Stimulated activated CD4-positive, alpha-beta T cell treated with anti-CD3 and anti-CD28 coated beads, Interleukin-15, amount 100 ng/mL, for 24 hours (primary cell): ENCODE data around the gene ESPNL.

ENCODE experiments used
- DNase-seq: peaks from one replicate; pipeline ENCODE4 v3.0.0-alpha.2; 2020

The ESPNL gene

DNA sequence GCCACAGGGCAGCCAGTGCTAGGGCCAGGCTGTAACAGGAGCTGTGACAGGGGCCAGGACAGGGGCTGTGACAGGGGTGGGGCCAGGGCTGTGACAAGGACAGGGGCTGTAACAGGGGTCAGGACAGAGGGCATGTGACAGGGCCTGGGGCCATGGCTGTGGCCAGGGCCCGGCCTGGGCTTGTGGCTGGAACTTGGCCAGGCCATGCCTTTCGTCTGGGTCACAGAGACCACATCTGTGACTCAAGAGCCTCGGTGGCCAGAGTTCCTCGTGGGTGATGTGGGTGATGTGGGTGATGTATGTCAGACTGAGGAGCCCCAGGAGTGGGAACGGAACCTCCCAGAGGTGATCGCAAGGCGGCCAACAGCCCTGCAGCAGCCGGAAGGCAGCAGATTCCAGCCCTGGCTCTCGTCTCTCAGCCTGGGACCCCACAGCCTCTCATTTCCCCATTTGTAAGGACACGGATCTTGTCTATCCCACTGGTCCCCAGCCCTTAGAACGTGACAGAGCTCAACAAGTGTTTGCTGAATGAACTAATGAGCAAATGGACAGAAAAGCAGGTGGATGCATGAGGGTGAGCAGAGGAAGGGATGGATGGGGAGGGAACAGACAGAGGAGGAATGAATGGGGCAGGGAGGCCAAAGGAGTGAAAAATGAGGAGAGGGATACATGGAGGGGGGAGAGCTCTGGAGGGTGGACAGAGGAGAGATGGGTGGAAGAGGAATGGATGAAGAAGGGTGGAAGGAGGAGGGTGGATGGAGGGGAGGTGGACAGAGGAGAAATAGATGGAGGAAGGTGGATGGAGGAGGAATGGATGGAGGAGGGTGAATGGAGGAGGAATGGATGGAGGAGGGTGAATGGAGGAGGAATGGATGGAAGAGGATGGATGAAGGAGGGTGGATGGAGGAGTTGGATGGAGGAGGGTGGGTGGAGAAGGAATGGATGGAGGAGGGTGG is 17.3 kb downstream of the ESPNL start:
- no peak for DNase-seq

DNA sequence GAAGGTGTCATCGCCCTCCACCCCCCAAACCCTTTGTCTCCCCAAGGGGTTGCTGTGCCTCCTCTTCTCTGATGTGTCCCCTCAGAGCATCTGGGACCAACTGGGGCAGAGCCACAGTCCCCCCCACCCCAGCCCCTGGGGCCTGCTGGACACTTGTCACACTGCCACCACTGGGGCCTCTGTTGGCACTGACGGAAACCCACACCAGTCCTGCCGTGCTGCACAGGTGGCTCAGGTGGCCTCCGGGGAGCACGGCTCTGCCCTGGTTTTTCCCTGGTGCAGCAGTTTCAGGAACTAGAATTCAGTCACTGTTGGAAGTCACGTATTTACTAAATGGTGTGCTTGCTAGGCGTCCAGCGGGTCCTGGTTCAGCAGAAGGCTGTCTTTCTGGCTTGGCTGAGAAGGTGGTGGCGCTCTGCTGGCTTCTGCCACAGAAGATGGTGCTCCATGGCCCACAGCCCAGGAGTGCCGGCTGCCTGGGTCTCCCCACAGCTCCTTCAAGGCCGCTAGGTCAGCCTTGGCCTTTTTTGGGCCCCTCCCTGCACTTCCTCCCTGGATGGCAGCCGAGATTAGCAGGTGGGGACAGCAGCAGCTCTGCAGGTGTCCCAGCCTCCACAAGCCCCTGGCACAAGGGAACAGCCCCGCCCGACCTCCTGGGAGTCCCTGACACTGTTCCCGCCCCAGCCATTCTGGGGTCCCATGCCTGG is 19.8 kb downstream of the ESPNL start:
- no peak for DNase-seq

DNA sequence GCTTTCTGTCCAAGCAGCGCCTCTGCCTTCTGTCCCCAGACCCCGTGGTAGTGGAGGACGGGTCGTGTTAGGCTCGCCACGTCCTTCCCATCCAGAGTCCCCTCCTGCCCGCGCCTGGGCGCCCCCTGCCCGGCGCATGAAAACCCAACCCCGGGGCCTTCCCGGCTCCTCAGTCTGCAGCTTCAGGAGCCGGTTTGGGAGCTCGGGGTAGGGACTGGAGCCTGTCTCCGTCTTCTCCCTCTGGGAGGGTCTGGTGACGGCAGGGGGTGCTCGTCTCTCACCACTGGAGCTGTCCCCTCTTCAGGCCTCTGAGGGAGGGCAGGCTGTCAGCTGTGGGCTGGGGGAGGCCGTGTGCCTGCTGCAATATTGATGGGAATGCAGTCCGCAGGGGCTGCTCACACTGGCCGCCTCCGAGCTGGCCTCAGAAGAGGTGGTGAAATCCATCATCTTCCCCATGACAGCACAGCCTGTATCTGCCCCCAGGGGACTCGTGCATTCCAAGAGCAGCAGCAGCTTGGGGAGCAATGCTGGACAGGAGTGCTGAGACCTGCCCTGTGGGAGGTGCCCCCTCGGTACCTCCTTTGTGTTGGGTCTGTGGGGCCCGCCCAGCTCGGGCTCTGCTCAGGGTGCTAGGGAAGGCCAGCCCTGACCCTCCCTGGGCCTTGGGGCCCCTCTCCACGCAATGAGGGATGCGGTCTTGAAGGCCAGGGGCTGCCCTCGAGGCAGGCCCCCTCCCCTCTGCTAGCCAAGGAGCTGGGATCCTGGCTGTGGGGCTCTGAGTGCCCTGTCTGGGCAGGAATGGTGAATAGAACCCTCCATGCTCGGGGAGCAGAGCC is 20.5 kb downstream of the ESPNL start:
- no peak for DNase-seq

DNA sequence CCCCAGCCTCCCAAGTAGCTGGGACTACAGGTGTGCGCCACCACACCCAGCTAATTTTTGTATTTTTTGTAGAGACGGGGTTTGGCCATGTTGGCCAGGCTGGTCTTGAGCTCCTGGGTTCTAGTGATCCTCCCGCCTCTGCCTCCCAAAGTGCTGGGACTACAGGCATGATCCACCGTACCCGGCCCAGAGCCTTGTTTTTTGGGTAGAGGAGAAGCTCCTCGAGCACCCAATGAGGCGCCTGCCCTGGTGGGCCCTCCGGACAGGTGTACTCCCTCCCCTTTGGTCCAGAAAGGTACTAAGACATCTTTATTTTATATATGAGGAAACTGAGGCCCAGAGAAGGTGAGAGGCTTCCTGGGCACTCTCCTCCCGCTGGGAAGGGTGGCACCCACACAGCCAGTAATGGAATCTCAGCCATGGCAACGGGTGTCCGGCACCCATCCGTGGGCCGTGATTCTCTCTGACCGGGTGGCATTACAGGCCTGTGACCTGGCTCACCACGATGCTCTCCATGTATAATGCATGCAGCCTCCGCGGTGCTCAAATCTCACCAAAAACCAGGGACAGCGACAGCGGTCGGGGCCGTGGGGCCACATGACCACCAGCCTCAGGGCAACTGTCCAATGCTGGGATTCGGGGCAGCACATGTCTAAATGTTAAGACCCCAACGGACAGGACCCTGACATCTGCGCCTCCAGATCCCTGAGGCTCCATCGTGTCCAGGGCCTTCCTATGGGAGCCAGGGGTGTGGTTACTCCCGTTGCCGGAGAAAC is 21.6 kb downstream of the ESPNL start:
- no peak for DNase-seq

DNA sequence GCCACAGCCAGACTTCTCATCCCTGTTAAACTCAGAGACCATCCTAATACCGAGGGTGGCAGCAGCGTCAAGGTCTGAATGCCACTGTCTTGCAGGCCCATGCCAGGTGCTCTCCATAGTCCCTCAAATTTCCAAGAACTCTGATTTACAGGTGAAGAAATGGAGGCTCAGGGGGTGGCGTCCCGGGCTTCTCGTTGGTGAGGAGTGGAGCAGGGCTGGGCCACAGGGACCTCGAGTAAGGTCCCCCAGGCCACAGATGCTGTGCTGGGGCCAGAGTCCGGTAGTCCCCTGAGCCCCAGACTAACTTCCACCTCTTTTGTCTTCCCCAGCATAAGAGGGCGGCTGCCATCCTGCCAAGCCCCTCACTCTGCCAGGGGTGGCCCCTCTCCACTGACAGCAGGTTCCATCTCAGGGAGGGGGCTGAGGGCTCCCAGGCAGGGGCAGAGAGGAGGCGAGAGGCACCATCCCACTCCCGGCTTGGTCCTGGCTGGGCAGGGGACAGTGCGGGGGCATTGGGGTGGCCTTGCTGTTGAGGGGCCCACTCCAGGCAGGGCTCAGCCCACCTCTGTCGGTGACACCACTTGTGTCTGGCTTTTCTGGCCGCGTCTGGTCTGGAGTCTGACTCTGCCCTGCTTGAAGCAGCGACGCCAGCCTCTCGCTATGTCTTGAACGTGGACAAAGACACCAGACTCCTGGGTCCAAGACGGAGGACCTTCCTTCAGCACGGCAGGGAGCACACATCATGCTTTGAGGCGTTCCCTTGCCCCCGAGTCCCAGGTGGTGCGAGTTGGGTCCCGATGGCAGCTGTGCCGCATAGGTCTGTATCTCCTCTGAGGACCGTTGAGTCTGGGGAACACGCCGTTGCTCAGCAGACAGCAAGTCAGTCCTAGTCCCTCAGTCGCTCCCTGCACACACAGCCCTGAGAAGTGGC is 22.4 kb downstream of the ESPNL start:
- no peak for DNase-seq

DNA sequence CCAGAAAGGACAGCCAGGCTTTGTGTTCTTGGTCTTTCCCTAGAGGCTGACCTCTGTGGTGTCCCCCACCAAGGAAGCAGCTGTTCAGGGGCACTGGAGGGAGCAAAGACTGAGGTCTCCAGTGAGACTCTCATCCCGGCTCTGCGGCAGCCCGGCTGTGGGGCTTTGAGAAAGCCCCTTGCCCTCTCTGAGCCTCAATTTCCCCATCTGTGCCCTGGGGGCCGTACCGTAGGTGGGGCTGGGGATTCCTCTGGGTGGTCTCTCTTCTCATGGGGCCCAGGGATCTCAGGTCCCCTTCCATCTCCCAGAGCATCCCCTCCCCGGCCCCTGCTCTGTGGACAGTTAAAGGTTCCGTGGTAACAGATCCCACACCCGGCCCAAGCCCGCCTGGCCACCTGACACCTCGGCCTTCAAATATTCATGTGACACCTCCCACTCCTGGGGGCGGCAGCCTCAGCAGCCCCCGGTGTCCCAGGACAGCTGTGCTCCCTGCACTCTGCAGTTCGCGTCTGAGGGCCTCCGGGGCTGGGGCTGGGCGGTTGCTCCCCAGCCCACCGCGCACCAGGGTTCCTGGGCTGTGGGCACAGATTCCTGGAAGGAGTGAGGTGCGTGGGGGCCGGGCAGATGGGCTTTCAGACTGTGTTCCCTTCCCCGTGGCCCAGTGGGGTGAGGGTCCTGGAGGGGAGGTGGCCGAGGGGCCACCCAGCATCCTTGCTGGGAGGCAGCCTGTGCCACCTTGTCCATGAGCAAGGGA is 23.3 kb downstream of the ESPNL start:
- DNase-seq = no peak

DNA sequence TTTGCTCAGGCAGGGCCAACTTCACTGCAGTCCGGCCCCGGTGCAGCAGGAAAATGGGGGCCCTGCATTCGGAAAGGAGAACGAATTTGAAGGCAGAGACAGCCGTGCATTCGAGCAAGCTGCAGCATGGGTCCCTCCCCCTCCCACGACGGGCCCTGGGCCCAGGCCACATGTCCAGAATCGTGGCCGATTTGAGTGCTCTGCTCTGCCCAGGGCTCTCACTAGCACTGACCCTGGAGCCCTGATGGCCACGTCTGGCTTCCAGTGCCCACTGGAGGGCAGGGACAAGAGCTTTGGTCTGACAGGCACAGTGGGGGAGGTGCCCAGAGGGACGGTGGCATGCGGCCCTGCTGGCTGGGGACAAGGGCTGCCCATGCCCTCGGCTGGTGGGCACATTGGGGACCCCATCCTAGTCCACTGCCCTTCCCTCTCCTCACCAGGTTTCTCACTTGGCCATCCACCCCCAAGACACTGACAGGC is 23.9 kb downstream of the ESPNL start:
- no peak for DNase-seq

DNA sequence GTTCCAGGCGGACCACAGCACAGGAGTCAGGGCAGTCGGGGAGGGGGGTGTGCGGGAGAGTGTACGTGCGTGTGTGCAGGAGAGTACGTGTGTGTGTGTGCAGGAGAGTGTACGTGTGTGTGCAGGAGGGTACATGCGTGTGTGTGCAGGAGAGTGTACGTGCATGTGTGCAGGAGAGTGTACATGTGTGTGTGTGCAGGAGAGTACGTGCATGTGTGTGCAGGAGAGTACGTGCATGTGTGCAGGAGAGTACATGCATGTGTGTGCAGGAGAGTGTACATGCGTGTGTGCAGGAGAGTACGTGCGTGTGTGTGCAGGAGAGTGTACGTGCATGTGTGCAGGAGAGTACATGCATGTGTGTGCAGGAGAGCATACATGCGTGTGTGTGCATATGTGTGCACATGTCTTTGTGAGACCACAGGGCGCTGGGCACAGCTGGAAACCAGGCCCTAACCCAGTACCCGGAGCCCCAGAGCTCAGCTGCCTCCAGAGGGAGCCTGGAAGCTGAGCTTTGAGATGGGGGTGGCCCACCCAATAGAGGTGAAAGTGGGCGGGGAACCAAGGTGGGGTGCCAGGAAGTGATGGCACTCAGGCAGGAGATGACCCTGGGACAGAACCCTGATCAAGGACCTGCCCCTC is 24.5 kb downstream of the ESPNL start:
- no peak for DNase-seq

DNA sequence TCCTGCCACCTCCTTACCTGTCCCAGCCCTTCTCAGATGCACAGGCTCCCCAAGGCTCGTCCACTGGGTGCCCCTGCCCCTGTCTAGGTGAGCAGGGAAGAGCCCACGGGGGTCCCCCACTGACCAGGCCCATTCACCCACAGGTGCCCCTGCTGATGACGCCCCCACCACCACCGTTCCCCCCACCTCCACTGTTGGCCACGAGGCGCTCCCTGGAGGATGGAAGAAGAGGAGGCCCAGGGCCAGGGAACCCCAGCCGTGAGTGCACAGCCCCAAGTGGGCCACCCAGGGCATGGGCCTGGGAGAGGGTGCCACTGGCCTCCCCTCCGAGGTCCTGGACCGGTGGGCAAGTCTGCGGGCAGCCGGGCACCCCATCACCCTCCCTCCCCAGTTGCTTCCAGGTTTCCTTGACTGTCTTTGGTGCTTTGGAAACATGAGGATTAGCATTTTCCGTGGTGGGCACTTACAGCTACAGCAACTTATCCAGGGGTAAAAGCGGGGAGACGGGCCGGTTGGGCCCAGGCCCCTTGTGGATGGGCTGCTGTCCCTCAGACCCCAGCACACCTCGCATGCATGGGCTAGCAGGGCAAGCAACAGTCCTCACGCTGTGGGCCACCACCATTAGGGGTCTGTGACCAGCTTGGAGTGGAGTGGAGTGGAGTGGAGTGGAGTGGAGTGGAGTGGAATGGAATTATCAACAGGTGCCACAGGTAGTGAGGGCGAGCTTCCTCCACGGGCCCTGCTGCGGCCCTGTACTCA is 25.2 kb downstream of the ESPNL start:
- DNase-seq = no peak

DNA sequence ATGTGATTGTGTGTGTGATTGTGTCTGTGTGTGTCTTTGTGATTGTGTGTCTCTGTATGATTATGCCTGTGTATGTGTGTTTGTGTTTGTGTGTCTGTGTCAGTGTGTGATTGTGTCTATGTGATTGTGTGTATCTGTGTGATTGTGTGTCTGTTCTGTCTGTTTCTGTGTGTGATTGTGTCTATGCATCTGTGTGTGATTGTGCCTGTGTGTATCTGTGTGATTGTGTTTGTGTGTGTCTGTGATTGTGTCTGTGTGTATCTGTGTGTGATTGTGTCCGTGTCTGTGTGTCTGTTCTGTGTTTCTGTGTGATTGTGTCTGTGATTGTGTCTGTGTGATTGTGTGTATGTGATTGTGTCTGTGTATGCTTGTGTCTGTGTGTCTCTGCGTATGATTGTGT is 26.2 kb downstream of the ESPNL start:
- DNase-seq = no peak

DNA sequence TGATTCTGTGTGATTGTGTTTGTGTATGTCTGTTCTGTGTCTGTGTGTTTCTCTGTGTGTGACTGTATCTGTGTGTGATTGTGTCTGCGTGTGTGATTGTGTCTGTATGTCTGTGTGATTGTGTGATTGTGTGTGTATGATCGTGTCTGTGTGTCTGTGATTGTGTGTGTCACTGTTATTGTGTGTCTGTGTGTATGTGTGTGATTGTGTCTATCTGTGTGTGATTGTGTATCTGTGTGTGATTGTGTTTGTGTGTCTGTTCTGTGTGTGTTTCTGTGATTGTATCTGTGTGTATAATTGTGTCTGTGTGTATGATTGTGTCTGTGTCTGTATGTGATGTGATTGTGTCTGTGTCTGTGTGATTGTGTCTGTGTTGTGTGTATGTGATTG is 26.6 kb downstream of the ESPNL start:
- no peak for DNase-seq

DNA sequence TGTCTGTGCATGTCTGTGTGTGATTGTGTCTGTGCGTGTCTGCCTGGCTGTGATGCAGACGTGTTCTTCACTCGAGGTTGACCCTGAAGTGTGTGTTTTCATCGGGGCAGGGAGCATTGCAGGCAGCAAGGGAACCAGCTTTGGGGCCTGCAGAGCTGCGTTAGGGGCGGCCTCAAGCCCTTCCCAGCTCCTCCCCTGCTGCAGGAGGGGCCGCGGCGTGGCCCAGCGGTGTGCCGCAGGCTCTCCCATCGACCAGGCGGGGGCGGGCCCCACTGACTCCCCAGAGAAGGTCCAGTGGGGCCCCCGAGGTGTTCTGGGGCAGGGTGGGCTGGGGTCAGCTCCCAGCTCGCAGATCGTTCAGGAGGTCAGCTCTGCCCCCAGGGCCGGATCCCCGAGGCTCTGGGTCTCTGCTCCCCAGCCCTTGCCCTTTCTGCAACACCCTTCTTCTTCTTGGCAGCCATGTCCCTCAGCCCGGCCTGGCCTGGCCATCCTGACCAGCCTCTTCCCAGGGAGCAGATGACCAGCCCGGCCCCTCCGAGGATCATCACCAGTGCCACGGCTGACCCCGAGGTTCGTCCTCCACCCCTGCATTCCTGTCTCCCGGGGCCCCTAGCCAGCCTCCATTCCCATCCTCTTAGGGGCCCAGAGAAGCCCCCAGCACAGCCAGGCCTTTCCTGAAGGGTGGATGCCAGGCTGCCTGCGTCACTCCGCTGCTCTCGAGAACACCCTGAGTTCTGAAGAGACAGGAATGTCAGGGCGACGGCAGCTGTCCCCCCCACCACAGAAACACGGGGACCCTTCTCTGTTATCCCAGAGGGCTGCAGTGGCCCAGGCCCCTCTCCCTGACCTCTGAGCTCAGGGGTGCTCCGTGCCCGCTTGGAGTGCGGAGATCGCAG is 27.3 kb downstream of the ESPNL start:
- peak; percentile 24 for DNase-seq

DNA sequence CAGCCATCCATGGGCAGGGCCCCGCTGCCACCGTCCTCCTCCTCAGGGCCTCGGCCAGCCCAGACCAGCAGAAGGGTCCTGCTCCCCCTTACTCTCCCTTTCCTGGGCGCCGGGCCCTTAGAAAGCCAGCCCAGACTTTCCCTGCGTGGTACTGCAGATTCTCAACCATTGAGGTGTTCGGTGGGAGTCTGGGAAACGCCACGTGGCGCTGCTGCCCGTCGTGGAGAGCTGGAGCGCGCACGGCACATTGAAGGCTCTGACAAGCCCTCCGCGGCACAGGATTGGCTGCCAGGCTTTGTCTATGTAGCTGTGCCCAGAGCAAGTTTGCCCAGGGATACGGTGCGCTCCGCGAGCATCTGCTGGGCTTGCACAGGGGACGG is 27.9 kb downstream of the ESPNL start:
- no peak for DNase-seq

DNA sequence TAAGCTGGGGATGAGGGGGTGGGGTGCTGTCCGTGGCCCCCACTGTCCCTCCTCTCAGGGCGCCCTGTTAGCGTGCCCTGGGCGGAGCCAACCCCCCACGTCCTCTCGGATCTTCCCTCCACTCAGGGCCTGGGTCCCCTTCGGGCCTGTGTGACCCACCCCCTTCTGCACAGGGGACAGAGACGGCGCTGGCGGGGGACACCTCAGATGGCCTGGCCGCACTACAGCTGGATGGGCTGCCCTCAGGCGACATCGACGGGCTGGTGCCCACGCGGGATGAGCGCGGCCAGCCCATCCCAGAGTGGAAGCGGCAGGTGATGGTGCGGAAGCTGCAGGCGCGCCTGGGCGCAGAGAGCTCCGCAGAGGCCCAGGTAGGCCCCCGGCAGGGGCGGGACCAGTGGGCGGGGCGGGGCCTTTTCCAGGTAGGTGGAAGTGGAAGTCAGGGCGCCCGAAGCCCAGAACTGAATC is 28.4 kb downstream of the ESPNL start:
- DNase-seq = no peak

DNA sequence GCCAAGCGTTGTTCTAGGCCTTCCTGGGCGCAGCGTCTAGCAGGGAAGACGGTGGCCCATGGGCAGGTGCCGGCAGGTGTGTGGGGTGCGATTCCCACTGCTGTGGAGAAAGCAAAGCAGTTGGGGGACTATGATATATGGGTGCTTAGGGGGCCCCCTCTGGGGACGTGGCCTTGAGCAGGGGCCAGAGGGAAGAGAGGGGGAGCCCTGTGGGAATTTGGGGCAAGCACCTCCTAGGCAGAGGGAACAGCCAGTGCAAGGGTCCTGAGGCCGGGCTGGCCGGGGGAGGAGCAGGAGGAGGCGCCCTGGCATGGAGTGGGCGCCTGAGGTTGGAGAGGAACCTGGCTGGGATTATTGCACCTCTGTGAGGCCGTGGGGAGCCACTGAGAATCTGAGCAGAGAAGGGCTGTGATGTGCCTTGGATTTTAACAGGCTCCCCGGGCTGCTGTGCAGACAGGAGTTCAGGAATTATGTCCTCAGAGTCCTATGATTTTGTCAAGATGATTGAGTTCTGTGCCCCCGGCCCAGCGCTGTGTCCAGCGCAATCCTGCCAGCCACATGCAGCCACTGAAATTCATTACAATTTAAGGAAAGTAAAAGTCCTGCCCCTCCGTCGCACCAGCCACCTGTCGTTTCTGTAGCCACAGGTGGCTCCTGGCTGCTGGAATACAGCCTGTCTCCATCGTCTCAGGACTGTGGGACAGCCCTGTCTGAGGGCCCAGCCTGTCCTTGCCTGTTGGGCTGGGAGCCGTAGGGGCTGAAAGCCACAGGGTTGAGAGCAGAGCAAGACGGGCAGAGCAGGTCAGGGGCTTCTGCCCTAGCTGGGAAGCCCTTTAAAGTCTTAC is 29.2 kb downstream of the ESPNL start:
- no peak for DNase-seq

DNA sequence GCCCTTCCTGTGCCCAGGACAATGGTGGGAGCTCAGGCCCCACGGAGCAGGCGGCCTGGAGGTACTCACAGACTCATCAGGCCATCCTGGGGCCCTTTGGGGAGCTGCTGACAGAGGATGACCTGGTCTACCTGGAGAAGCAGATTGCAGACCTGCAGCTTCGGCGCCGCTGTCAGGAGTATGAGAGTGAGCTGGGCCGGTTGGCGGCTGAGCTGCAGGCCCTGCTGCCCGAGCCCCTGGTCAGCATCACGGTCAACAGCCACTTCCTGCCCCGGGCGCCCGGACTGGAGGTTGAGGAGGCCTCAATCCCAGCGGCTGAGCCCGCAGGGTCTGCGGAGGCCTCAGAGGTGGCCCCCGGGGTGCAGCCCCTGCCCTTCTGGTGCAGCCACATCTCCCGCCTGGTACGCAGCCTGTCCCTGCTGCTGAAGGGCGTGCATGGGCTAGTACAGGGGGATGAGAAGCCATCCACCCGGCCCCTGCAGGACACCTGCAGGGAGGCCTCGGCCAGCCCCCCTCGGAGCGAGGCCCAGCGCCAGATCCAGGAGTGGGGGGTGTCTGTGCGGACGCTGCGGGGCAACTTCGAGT is 30.1 kb downstream of the ESPNL start:
- DNase-seq = no peak
